AG04450 (cell line): ENCODE results near the gene LIMK2. TPM values are rescaled to one million over a fixed set of nuclear protein-coding genes. Genes with fewer than 3 reads are reported as not detected.
"Not testable (repeated sequence)": the region's sequence is repeated elsewhere in the genome, so short reads cannot be mapped to it uniquely, and the experiment has no call there.

Source experiments
- CTCF ChIA-PET: fragments of 300-600, 350-600 bp; formaldehyde crosslinking; extraction: SDS; loops from one replicate; lab custom pipeline; 2022; ENCODE audit warnings: antibody characterized with exemption, inconsistent platforms; lab: Charles Lee
- POLR2A ChIA-PET: fragments of 350-600 bp; formaldehyde crosslinking; extraction: SDS; loops from one replicate; lab custom pipeline; 2021; ENCODE audit warnings: antibody characterized with exemption, inconsistent platforms; lab: Yijun Ruan, JAX
- DNase-seq: peaks from one replicate; pipeline ENCODE4 v3.0.0-alpha.2; 2011; ENCODE audit warnings: low read depth, low spot score
- H3K27ac ChIP-seq: one replicate; pipeline ENCODE4 v1.5.1; 2012; ENCODE audit warnings: low read depth, low read length, control low read depth
- H3K27me3 ChIP-seq: one replicate; pipeline ENCODE4 v1.6.0; 2012; ENCODE audit warnings: low read length; ENCODE audit not compliant: control insufficient read depth, insufficient read depth
- H3K4me3 ChIP-seq: 2 replicates; pipeline ENCODE4 v1.5.1; 2011; ENCODE audit warnings: mild to moderate bottlenecking, low read depth, low read length, control low read depth
- H3K9me3 ChIP-seq: 2 replicates; pipeline ENCODE4 v1.5.1; 2012; ENCODE audit warnings: low read length; ENCODE audit not compliant: control insufficient read depth, insufficient read depth
- CTCF ChIP-seq: IDR thresholded peaks from 2 replicates; pipeline ENCODE4 v1.5.1; 2011; ENCODE audit warnings: low read depth, low read length, control low read depth, inconsistent platforms
- polyA minus RNA-seq: library from RNA; depleted of rRNA, polyadenylated mRNA; stranded (reverse); fragments of >200 nt; gene quantifications from 2 replicates; pipeline ENCODE4 v1.2.3, GENCODE V29; 2011; rRNA and poly(A)+ RNA removed
- polyA plus RNA-seq: library from polyadenylated mRNA; depleted of rRNA; stranded (reverse); fragments of >200 nt; gene quantifications from 2 replicates; pipeline ENCODE4 v1.2.3, GENCODE V29; 2011; rRNA removed

Gene LIMK2
- polyA plus RNA-seq, result 5.0 and 9.0 TPM in 2 replicates
- 7.5 and 7.6 TPM in 2 replicates for polyA minus RNA-seq

GRCh38 chr22:31211862-31212730 is at the start of gene LIMK2:
Gene LIMK2, plus strand, starts transcription at chr22:31212298. Its CDS starts 111 bp downstream, at chr22:31212409.
- CTCF ChIA-PET, result interaction anchor here (0.6 to 4.1 kb wide), 41 partner anchors 10 to 551 kb away, joined by 3 to 96 read pairs (median 5); partner anchors contain the start of genes INPP5J, PIK3IP1 and SELENOM
- Histone ChIP-seq H3K27me3 (no peaks in the 10 kb centered on the region), H3K27ac (no peak within 1 kb of the TSS), H3K9me3 (no peaks in the 10 kb centered on the region), H3K4me3 (peak within 1 kb of the TSS; percentile 88)
- peak; percentile 29 for DNase-seq
- POLR2A ChIA-PET, result interaction anchor here (0.5 to 1.1 kb wide), 4 partner anchors 13 to 80 kb away, joined by 3 read pairs; partner anchors contain the start of gene PIK3IP1
- peak; percentile 80 for TF ChIP-seq CTCF

GRCh38 chr22:31170971-31171370 is 41.1 kb upstream of the LIMK2 start:
- no peak for DNase-seq
- CTCF ChIA-PET, result interaction anchor here (0.8 to 1.1 kb wide), 3 partner anchors 8 to 63 kb away, joined by 3 to 6 read pairs (median 4); partner anchors contain the start of genes LIMK2 and SELENOM
- H3K27me3 ChIP-seq, result no peaks in the 10 kb centered on the region
- no peaks in the 10 kb centered on the region for H3K9me3 ChIP-seq
- no peak overlapping the region for H3K27ac ChIP-seq
- POLR2A ChIA-PET, result no interaction called here
- no peak overlapping the region for H3K4me3 ChIP-seq
- TF ChIP-seq CTCF, result no peak

- CTCF ChIA-PET, result interaction anchor here (1.1 kb wide), 1 partner anchor 40 kb away, joined by 4 read pairs; the partner anchor contains the start of gene LIMK2
- DNase-seq, H3K4me3 ChIP-seq, H3K27me3 ChIP-seq, H3K9me3 ChIP-seq, POLR2A ChIA-PET, H3K27ac ChIP-seq: not testable (repeated sequence)
Measured at GRCh38 chr22:31171734-31172133, 40.4 kb upstream of the LIMK2 start.

DNA sequence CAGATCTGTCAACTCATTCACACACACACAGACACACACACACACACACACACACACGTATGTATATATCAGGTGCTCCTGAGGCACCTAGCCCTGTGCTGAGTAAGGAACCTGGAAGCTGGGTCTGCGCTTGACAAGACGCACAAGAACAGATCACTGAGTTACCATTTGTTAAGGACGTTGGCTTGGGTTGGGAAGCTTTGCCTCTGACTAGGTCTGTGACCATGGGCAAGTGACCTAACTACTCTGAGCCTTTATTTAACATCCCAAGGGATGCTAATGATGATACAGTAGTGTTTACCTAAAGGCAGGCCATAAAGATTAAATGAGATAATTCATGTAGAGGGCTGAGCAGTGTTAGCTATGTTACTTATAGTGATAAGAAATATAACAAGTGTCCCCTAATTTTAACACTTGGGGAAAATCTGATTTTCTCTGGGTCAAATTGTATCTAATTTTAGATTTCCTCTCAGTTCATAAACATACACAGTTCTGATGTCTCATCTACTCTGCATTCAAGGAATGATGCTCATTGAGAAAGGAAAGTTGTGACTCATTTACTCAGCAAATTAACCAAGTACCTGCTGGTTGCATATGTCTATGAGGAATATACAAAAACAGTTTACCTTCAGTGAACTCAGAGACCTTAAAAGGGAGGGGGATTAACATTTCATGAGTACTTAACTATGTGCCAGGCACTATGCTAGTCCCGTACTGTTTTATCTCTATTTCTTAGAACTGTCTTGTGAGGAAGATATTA is 38.5 kb upstream of the LIMK2 start:
- ChIA-PET POLR2A (interaction anchor here (0.6 to 1.2 kb wide), 3 partner anchors 12 to 80 kb away, joined by 3 read pairs; partner anchors contain the start of gene RNF185), CTCF (interaction anchor here (0.8 kb wide), 1 partner anchor 67 kb away, joined by 3 read pairs; the partner anchor contains the start of gene SELENOM)
- peak overlapping the region; percentile 97 for H3K27ac ChIP-seq

More for the DNA sequence above, 38.5 kb upstream of the LIMK2 start:
- DNase-seq, result peak; percentile 65
- TF ChIP-seq CTCF, result no peak
- Histone ChIP-seq H3K4me3 (no peak overlapping the region), H3K9me3 (no peaks in the 10 kb centered on the region), H3K27me3 (no peaks in the 10 kb centered on the region)
